HepG2 (cell line): ENCODE measurements around the gene DDX1. TPM values are rescaled to one million over a fixed set of nuclear protein-coding genes. Genes with fewer than 3 reads are reported as not detected.

Source experiments
- ARNTL ChIP-seq: sonication (generic); formaldehyde crosslinking; IDR thresholded peaks from 2 replicates; pipeline ENCODE4 v1.4.0; 2020; ENCODE audit warnings: mild to moderate bottlenecking, missing genetic modification reagents
- ATAD3A ChIP-seq: sonication (generic); formaldehyde crosslinking; IDR thresholded peaks from 2 replicates; pipeline ENCODE4 v1.4.0; 2020; ENCODE audit warnings: missing genetic modification reagents
- NCOA2 ChIP-seq: sonication (generic); formaldehyde crosslinking; IDR thresholded peaks from 2 replicates; pipeline ENCODE4 v1.8.0; 2022; ENCODE audit warnings: inconsistent platforms
- NR2C2 ChIP-seq: sonication (generic); formaldehyde crosslinking; IDR thresholded peaks from 2 replicates; pipeline ENCODE4 v1.4.0; 2020; ENCODE audit warnings: missing genetic modification reagents, mild to moderate bottlenecking, moderate library complexity, borderline replicate concordance
- PAX8 ChIP-seq: sonication (generic); formaldehyde crosslinking; IDR thresholded peaks from 2 replicates; pipeline ENCODE4 v1.8.0; 2022; ENCODE audit warnings: mild to moderate bottlenecking, missing genetic modification reagents, borderline replicate concordance
- ZNF543 ChIP-seq: sonication (generic); formaldehyde crosslinking; IDR thresholded peaks from 2 replicates; pipeline ENCODE4 v1.4.0; 2020; ENCODE audit warnings: mild to moderate bottlenecking, missing genetic modification reagents
- ZNF569 ChIP-seq: sonication (generic); formaldehyde crosslinking; IDR thresholded peaks from 2 replicates; pipeline ENCODE4 v1.5.0; 2020; ENCODE audit warnings: mild to moderate bottlenecking, missing genetic modification reagents, moderate library complexity, borderline replicate concordance
- ZNF792 ChIP-seq: IDR thresholded peaks from 2 replicates; pipeline ENCODE4 v1.6.1; 2016
- ZSCAN12 ChIP-seq: sonication (generic); formaldehyde crosslinking; IDR thresholded peaks from 2 replicates; pipeline ENCODE4 v1.9.0; 2021; ENCODE audit warnings: mild to moderate bottlenecking, missing genetic modification reagents
- ZSCAN22 ChIP-seq: sonication (generic); formaldehyde crosslinking; IDR thresholded peaks from 2 replicates; pipeline ENCODE4 v1.4.0; 2020; ENCODE audit warnings: mild to moderate bottlenecking, missing genetic modification reagents
- polyA plus RNA-seq, 8 experiments: library from polyadenylated mRNA; depleted of rRNA in 3 of 8; stranded (reverse) in 7 of 8; unstranded in 1 of 8; fragments of >200 nt; fragmentation: Illumina TruSeq in 4 of 8; extraction: Trizol in 4 of 8; gene quantifications; 2 replicates each; pipeline versions ENCODE4 v1.2.1 to v1.2.3, GENCODE V29; 2011 to 2016; ENCODE audit warnings: low read depth in 4 of 8, missing spikeins in 1 of 8, mixed read lengths in 1 of 8; ENCODE audit not compliant: insufficient read depth in 1 of 8
- total RNA-seq, 5 experiments: library from RNA; depleted of rRNA; stranded (reverse); fragments of >200 nt; fragmentation: Illumina TruSeq; extraction: Trizol; gene quantifications; 2 replicates each; pipeline ENCODE4 v1.2.3, GENCODE V29; 2016; ENCODE audit warnings: low read depth in 1 of 5
- TF ChIP-seq, protein P1 (sequence below): fragments of 450-650 bp; IDR thresholded peaks from 2 replicates; pipeline ENCODE4 v1.6.1; 2017; ENCODE audit warnings: mild to moderate bottlenecking
- TF ChIP-seq, protein P2 (sequence below): sonication (generic); formaldehyde crosslinking; conservative IDR thresholded peaks from 2 replicates; pipeline ENCODE4 v1.4.0; 2020; ENCODE audit warnings: mild to moderate bottlenecking, missing genetic modification reagents, moderate library complexity
- TF ChIP-seq, protein P3 (sequence below): sonication (generic); formaldehyde crosslinking; IDR thresholded peaks from 2 replicates; pipeline ENCODE4 v1.4.0; 2020; ENCODE audit warnings: missing genetic modification reagents, borderline replicate concordance
- TF ChIP-seq, protein P4 (sequence below): sonication (generic); formaldehyde crosslinking; IDR thresholded peaks from 2 replicates; pipeline ENCODE4 v1.5.0; 2020; ENCODE audit warnings: missing genetic modification reagents
- TF ChIP-seq, protein P5 (sequence below): sonication (generic); formaldehyde crosslinking; IDR thresholded peaks from 2 replicates; pipeline ENCODE4 v1.8.0; 2022; ENCODE audit warnings: mild to moderate bottlenecking, missing genetic modification reagents

DDX1 gene
- total and polyA plus RNA-seq, 2 of the 13 experiments (the other 11 are each of a cell fraction or from before 2014, with no cell fraction given), result 81.6 to 130 TPM

DNA sequence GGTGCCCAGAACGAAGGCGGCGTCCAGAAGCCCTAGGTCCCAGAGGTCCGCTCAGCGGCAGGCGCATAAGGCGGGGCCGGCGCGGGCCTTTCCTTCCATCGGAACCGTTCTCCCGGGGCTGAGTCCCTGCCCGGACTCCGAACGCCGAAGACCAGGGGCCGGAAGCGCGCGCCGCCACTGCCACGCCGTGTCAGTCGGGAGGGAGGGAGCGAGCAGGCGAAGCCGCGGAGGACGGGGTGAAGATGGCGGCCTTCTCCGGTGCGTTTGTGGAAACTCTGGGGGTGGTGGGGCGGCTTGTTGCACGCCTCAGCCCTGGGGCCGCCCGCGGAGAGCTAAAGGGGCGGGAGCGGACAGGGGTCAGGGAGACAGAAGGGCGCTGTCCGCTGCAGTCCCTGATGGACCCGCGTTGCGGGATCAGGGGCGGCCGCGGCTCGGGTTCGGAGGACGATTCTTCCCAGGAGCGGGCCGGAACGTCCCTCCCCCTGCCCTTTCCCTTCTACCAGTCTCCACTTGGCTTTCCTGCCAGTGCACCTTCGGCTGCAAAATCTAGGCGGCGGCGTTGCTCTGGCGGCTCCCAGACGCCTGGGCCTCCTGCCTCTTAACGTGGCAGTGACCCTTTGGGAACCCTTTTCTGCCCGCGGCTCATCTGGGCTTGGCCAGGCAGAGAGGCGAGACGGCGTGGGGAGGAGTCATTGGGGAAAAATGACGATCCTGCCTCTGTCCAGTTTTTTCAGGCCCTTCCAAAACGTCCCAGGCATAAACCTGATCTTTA is at the start of gene DDX1 (continued):
- TF ChIP-seq, protein P1, sequence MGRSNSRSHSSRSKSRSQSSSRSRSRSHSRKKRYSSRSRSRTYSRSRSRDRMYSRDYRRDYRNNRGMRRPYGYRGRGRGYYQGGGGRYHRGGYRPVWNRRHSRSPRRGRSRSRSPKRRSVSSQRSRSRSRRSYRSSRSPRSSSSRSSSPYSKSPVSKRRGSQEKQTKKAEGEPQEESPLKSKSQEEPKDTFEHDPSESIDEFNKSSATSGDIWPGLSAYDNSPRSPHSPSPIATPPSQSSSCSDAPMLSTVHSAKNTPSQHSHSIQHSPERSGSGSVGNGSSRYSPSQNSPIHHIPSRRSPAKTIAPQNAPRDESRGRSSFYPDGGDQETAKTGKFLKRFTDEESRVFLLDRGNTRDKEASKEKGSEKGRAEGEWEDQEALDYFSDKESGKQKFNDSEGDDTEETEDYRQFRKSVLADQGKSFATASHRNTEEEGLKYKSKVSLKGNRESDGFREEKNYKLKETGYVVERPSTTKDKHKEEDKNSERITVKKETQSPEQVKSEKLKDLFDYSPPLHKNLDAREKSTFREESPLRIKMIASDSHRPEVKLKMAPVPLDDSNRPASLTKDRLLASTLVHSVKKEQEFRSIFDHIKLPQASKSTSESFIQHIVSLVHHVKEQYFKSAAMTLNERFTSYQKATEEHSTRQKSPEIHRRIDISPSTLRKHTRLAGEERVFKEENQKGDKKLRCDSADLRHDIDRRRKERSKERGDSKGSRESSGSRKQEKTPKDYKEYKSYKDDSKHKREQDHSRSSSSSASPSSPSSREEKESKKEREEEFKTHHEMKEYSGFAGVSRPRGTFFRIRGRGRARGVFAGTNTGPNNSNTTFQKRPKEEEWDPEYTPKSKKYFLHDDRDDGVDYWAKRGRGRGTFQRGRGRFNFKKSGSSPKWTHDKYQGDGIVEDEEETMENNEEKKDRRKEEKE, result no peak
- TF ChIP-seq ATAD3A (CRISPR knock-in tag) (0 out of 2 replicates have a peak, but pooled peaks have one; percentile 58), ZNF569 (CRISPR knock-in tag) (0 out of 2 replicates have a peak, but pooled peaks have one; percentile 82), PAX8 (CRISPR knock-in tag) (peak; percentile 94), NCOA2 (no peak; the same call in 1 of the 2 replicates), ARNTL (CRISPR knock-in tag) (0 out of 2 replicates have a peak, but pooled peaks have one; percentile 72), ZSCAN22 (CRISPR knock-in tag) (0 out of 2 replicates have a peak, but pooled peaks have one; percentile 74), ZSCAN12 (CRISPR knock-in tag) (peak; percentile 93; the same call in 1 of the 2 replicates), NR2C2 (peak; percentile 92), ZNF792 (CRISPR knock-in tag) (peak; percentile 99), ZNF543 (CRISPR knock-in tag) (peak; percentile 99)
- TF ChIP-seq, protein P2, sequence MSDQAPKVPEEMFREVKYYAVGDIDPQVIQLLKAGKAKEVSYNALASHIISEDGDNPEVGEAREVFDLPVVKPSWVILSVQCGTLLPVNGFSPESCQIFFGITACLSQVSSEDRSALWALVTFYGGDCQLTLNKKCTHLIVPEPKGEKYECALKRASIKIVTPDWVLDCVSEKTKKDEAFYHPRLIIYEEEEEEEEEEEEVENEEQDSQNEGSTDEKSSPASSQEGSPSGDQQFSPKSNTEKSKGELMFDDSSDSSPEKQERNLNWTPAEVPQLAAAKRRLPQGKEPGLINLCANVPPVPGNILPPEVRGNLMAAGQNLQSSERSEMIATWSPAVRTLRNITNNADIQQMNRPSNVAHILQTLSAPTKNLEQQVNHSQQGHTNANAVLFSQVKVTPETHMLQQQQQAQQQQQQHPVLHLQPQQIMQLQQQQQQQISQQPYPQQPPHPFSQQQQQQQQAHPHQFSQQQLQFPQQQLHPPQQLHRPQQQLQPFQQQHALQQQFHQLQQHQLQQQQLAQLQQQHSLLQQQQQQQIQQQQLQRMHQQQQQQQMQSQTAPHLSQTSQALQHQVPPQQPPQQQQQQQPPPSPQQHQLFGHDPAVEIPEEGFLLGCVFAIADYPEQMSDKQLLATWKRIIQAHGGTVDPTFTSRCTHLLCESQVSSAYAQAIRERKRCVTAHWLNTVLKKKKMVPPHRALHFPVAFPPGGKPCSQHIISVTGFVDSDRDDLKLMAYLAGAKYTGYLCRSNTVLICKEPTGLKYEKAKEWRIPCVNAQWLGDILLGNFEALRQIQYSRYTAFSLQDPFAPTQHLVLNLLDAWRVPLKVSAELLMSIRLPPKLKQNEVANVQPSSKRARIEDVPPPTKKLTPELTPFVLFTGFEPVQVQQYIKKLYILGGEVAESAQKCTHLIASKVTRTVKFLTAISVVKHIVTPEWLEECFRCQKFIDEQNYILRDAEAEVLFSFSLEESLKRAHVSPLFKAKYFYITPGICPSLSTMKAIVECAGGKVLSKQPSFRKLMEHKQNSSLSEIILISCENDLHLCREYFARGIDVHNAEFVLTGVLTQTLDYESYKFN, result peak; percentile 77
- TF ChIP-seq, protein P3, sequence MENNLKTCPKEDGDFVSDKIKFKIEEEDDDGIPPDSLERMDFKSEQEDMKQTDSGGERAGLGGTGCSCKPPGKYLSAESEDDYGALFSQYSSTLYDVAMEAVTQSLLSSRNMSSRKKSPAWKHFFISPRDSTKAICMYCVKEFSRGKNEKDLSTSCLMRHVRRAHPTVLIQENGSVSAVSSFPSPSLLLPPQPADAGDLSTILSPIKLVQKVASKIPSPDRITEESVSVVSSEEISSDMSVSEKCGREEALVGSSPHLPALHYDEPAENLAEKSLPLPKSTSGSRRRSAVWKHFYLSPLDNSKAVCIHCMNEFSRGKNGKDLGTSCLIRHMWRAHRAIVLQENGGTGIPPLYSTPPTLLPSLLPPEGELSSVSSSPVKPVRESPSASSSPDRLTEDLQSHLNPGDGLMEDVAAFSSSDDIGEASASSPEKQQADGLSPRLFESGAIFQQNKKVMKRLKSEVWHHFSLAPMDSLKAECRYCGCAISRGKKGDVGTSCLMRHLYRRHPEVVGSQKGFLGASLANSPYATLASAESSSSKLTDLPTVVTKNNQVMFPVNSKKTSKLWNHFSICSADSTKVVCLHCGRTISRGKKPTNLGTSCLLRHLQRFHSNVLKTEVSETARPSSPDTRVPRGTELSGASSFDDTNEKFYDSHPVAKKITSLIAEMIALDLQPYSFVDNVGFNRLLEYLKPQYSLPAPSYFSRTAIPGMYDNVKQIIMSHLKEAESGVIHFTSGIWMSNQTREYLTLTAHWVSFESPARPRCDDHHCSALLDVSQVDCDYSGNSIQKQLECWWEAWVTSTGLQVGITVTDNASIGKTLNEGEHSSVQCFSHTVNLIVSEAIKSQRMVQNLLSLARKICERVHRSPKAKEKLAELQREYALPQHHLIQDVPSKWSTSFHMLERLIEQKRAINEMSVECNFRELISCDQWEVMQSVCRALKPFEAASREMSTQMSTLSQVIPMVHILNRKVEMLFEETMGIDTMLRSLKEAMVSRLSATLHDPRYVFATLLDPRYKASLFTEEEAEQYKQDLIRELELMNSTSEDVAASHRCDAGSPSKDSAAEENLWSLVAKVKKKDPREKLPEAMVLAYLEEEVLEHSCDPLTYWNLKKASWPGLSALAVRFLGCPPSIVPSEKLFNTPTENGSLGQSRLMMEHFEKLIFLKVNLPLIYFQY (CRISPR knock-in tag), result peak; percentile 94
- TF ChIP-seq, protein P4, sequence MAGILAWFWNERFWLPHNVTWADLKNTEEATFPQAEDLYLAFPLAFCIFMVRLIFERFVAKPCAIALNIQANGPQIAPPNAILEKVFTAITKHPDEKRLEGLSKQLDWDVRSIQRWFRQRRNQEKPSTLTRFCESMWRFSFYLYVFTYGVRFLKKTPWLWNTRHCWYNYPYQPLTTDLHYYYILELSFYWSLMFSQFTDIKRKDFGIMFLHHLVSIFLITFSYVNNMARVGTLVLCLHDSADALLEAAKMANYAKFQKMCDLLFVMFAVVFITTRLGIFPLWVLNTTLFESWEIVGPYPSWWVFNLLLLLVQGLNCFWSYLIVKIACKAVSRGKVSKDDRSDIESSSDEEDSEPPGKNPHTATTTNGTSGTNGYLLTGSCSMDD (CRISPR knock-in tag), result no peak
- TF ChIP-seq, protein P5, sequence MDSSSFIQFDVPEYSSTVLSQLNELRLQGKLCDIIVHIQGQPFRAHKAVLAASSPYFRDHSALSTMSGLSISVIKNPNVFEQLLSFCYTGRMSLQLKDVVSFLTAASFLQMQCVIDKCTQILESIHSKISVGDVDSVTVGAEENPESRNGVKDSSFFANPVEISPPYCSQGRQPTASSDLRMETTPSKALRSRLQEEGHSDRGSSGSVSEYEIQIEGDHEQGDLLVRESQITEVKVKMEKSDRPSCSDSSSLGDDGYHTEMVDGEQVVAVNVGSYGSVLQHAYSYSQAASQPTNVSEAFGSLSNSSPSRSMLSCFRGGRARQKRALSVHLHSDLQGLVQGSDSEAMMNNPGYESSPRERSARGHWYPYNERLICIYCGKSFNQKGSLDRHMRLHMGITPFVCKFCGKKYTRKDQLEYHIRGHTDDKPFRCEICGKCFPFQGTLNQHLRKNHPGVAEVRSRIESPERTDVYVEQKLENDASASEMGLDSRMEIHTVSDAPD (CRISPR knock-in tag), result peak; percentile 91; the same call in 1 of the 2 replicates
